NCI-H146 treated with DMSO at 0.1 percent for 48 hours (cell line): ENCODE data around the gene PPM1H.

Experiments
- DNase-seq: peaks from one replicate; lab custom pipeline; 2025; ENCODE audit not compliant: unreplicated experiment; lab: John Stamatoyannopoulos, UW

The PPM1H gene

GRCh38 chr12:62716866-62717525 lies 218.0 kb downstream of the PPM1H start:
- DNase-seq = no peak

- DNase-seq = no peak
These were observed 218.9 kb downstream of the PPM1H start for GRCh38 chr12:62716037-62716436.

- DNase-seq = no peak
These were observed 219.9 kb downstream of the PPM1H start for GRCh38 chr12:62714774-62715721.

GRCh38 chr12:62714181-62714773 lies 220.7 kb downstream of the PPM1H start:
- DNase-seq = no peak

GRCh38 chr12:62713723-62714122 lies 221.2 kb downstream of the PPM1H start:
- no peak for DNase-seq

GRCh38 chr12:62712681-62713573 lies 222.0 kb downstream of the PPM1H start:
- DNase-seq = no peak

- no peak for DNase-seq
These were observed 223.2 kb downstream of the PPM1H start for GRCh38 chr12:62711631-62712241.

GRCh38 chr12:62709311-62709710 lies 225.6 kb downstream of the PPM1H start:
- DNase-seq = no peak

GRCh38 chr12:62707939-62708338 lies 227.0 kb downstream of the PPM1H start:
- no peak for DNase-seq

- no peak for DNase-seq
These were observed 229.1 kb downstream of the PPM1H start for GRCh38 chr12:62705846-62706245.

- no peak for DNase-seq
These were observed 232.0 kb downstream of the PPM1H start for GRCh38 chr12:62703011-62703380.

- no peak for DNase-seq
These were observed 233.5 kb downstream of the PPM1H start for GRCh38 chr12:62701492-62701891.

GRCh38 chr12:62700091-62700880 lies 234.7 kb downstream of the PPM1H start:
- no peak for DNase-seq

GRCh38 chr12:62698701-62699101 lies 236.2 kb downstream of the PPM1H start:
- DNase-seq = no peak

- DNase-seq = no peak
These were observed 237.1 kb downstream of the PPM1H start for GRCh38 chr12:62697893-62698292.

GRCh38 chr12:62695696-62696095 lies 239.3 kb downstream of the PPM1H start:
- DNase-seq = no peak

GRCh38 chr12:62694632-62695031 lies 240.3 kb downstream of the PPM1H start:
- no peak for DNase-seq

GRCh38 chr12:62694116-62694515 lies 240.8 kb downstream of the PPM1H start:
- DNase-seq = no peak

GRCh38 chr12:62693376-62694050 lies 241.4 kb downstream of the PPM1H start:
- no peak for DNase-seq
